ENCODE data around the gene FBXW12.

- TF ChIP-seq CTCF (IDR thresholded peaks at IDR 0.05; ENCODE audit: low read depth, low read length) (no peak), EZH2phosphoT487 (IDR thresholded peaks at IDR 0.05; ENCODE audit: low read depth) (no peak)
These were observed 7.2 kb upstream of the FBXW12 start for GRCh38 chr3:48364840-48365239.

Measured in OCI-LY3 (cell line).